Activated CD4-positive, alpha-beta memory T cell treated with anti-CD3 and anti-CD28 coated beads for 36 hours (primary cell): ENCODE data around the gene SGCD. TPM values are rescaled to one million over a fixed set of nuclear protein-coding genes. Genes with fewer than 3 reads are reported as not detected.

Experiments used
- CTCF ChIA-PET: fragments of 350-600 bp; sonication (Branson Sonifier 250); formaldehyde crosslinking; loops from one replicate; lab custom pipeline; 2021; ENCODE audit warnings: antibody characterized with exemption, inconsistent platforms; lab: Charles Lee
- POLR2A ChIA-PET: fragments of 350-600 bp; sonication (Branson Sonifier 250); formaldehyde crosslinking; loops from one replicate; lab custom pipeline; 2021; ENCODE audit warnings: antibody characterized with exemption; lab: Charles Lee
- DNase-seq: peaks from one replicate; pipeline ENCODE4 v3.0.0-alpha.2; 2020
- H3K27ac Mint-ChIP-seq: one replicate; pipeline ENCODE4 v1.8.0; 2021; ENCODE audit warnings: mixed read lengths
- H3K27me3 Mint-ChIP-seq: one replicate; pipeline ENCODE4 v1.8.0; 2021; ENCODE audit warnings: mixed read lengths
- H3K36me3 Mint-ChIP-seq: one replicate; pipeline ENCODE4 v1.8.0; 2021; ENCODE audit warnings: mixed read lengths
- H3K4me1 Mint-ChIP-seq: one replicate; pipeline ENCODE4 v1.8.0; 2021; ENCODE audit warnings: low read depth, mixed read lengths
- H3K4me3 Mint-ChIP-seq: one replicate; pipeline ENCODE4 v1.8.0; 2021; ENCODE audit warnings: mild to moderate bottlenecking, mixed read lengths
- H3K9me3 Mint-ChIP-seq: one replicate; pipeline ENCODE4 v1.8.0; 2021; ENCODE audit warnings: mixed read lengths
- intact Hi-C: fragments of 100-400 bp; cut with micrococcal nuclease; formaldehyde crosslinking; loops from one replicate; pipeline ENCODE4 v1.15.1; 2023
- total RNA-seq, 2 experiments: library from RNA; stranded (reverse); gene quantifications; one replicate each; pipeline ENCODE4 v1.2.3, GENCODE V29; 2021

The SGCD gene
- total RNA-seq, 2 experiments from 2014 or later = not detected

- Mint-ChIP-seq H3K4me3 (no peak overlapping the region), H3K27ac (no peak overlapping the region), H3K36me3 (no peaks in the 10 kb centered on the region), H3K27me3 (peaks cover 2% of the 10 kb centered on the region), H3K4me1 (no peaks in the 10 kb centered on the region), H3K9me3 (no peaks in the 10 kb centered on the region)
- intact Hi-C loops = no loop called here
- CTCF ChIA-PET = no interaction called here
- DNase-seq = no peak
- POLR2A ChIA-PET = interaction anchor here (1.1 kb wide), 1 partner anchor 34 kb away, joined by 3 read pairs; no protein-coding TSS in a partner anchor
Measured at GRCh38 chr5:156367597-156367996, 40.6 kb downstream of the SGCD start.

- H3K4me1 Mint-ChIP-seq = no peaks in the 10 kb centered on the region
Measured at GRCh38 chr5:156375895-156376495, 49.0 kb downstream of the SGCD start.

GRCh38 chr5:156376751-156377150, 49.8 kb downstream of the SGCD start:
- CTCF ChIA-PET = no interaction called here
- intact Hi-C loops = no loop called here
- H3K4me1 Mint-ChIP-seq = no peaks in the 10 kb centered on the region
- no peak overlapping the region for H3K27ac Mint-ChIP-seq
- POLR2A ChIA-PET = no interaction called here
- H3K27me3 Mint-ChIP-seq = peaks cover 4% of the 10 kb centered on the region
- H3K36me3 Mint-ChIP-seq = no peaks in the 10 kb centered on the region
- no peak overlapping the region for H3K4me3 Mint-ChIP-seq
- no peaks in the 10 kb centered on the region for H3K9me3 Mint-ChIP-seq
- no peak for DNase-seq

More at GRCh38 chr5:156375895-156376495, 49.0 kb downstream of the SGCD start:
- DNase-seq = no peak
- no peak overlapping the region for H3K4me3 Mint-ChIP-seq
- H3K36me3 Mint-ChIP-seq = no peaks in the 10 kb centered on the region
- no peaks in the 10 kb centered on the region for H3K9me3 Mint-ChIP-seq
- intact Hi-C loops = no loop called here
- POLR2A ChIA-PET = no interaction called here
- H3K27ac Mint-ChIP-seq = no peak overlapping the region
- CTCF ChIA-PET = no interaction called here
- peaks cover 3% of the 10 kb centered on the region for H3K27me3 Mint-ChIP-seq

GRCh38 chr5:156378159-156378558, 51.2 kb downstream of the SGCD start:
- Mint-ChIP-seq H3K4me1 (no peaks in the 10 kb centered on the region), H3K27me3 (peaks cover 4% of the 10 kb centered on the region), H3K27ac (no peak overlapping the region), H3K9me3 (no peaks in the 10 kb centered on the region), H3K36me3 (no peaks in the 10 kb centered on the region), H3K4me3 (no peak overlapping the region)
- no peak for DNase-seq
- POLR2A ChIA-PET = no interaction called here
- intact Hi-C loops = no loop called here
- CTCF ChIA-PET = no interaction called here

DNA sequence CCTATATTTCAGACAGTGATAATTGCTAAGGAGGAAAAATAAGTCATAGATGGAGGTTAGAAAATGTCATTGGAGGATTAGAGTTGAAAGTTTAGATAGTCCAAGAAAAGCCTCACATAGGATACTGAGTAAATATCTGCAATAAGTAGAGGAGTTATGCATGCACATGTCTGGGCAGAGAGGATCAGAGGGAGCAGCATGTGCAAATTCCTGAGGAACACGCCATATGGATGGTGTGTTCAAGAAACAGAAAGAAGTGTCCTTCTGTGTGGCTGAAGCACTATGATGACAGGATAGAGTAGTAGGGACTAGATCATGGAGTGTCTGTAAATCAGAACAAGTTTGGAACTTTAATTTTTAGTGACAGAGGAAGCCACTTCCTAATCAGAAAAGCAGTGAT, 52.2 kb downstream of the SGCD start:
- H3K27ac Mint-ChIP-seq = no peak overlapping the region
- no peaks in the 10 kb centered on the region for H3K4me1 Mint-ChIP-seq
- ChIA-PET POLR2A (no interaction called here), CTCF (no interaction called here)
- DNase-seq = no peak
- no peaks in the 10 kb centered on the region for H3K36me3 Mint-ChIP-seq
- intact Hi-C loops = no loop called here
- H3K27me3 Mint-ChIP-seq = peaks cover 4% of the 10 kb centered on the region
- H3K9me3 Mint-ChIP-seq = no peaks in the 10 kb centered on the region
- no peak overlapping the region for H3K4me3 Mint-ChIP-seq

- intact Hi-C loops = no loop called here
- CTCF ChIA-PET = no interaction called here
- H3K4me1 Mint-ChIP-seq = no peaks in the 10 kb centered on the region
- H3K4me3 Mint-ChIP-seq = no peak overlapping the region
- POLR2A ChIA-PET = no interaction called here
- no peaks in the 10 kb centered on the region for H3K36me3 Mint-ChIP-seq
- H3K27me3 Mint-ChIP-seq = peaks cover 4% of the 10 kb centered on the region
- H3K9me3 Mint-ChIP-seq = no peaks in the 10 kb centered on the region
- no peak for DNase-seq
- no peak overlapping the region for H3K27ac Mint-ChIP-seq
Measured at GRCh38 chr5:156380848-156381247, 53.9 kb downstream of the SGCD start.

DNA sequence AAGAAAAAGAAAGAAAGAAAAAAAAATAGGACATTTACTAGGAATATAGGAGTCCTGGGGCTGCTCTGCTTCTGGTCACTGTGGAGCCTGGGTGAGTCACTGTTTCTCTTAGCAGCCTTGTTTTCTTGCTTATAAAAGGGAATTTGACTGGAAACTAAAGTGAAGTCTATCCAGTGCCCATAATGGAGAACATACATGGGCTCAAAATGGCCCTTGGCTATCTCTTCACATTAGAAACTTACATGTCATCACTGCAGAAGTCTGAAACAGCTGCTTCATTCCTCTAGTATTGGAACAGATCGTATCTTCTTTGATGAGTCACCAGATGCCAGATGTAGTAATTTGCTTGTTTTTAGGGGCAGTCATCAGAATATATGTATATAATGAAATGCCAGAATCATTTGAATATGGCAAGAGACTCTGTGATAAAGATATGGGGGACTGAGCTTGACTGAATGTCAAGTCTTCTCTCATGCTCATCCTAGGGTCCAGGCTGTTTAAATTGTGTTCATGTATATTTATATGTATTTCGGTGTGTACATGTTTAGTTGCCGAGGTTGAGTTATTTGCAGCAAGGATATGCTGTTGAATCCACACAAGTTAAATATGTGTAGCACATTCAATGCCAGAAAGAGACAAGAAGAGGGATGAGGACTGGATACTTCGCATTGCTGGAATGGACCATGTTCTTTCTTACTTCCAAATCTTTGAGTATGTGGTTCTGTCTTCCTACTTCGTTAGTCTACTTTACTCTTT, 56.7 kb downstream of the SGCD start:
- Mint-ChIP-seq H3K4me1 (no peaks in the 10 kb centered on the region), H3K36me3 (no peaks in the 10 kb centered on the region), H3K27ac (no peak overlapping the region), H3K27me3 (peaks cover 3% of the 10 kb centered on the region), H3K4me3 (no peak overlapping the region), H3K9me3 (no peaks in the 10 kb centered on the region)
- intact Hi-C loops = no loop called here
- POLR2A ChIA-PET = no interaction called here
- CTCF ChIA-PET = no interaction called here
- DNase-seq = no peak

- Mint-ChIP-seq H3K27me3 (peaks cover 6% of the 10 kb centered on the region), H3K4me1 (no peaks in the 10 kb centered on the region), H3K9me3 (no peaks in the 10 kb centered on the region), H3K27ac (no peak overlapping the region), H3K4me3 (no peak overlapping the region), H3K36me3 (no peaks in the 10 kb centered on the region)
- DNase-seq = no peak
- ChIA-PET CTCF (no interaction called here), POLR2A (no interaction called here)
- intact Hi-C loops = no loop called here
Measured at GRCh38 chr5:156385416-156385815, 58.5 kb downstream of the SGCD start.

- Mint-ChIP-seq H3K27me3 (peaks cover 4% of the 10 kb centered on the region), H3K4me1 (no peaks in the 10 kb centered on the region), H3K27ac (no peak overlapping the region), H3K4me3 (no peak overlapping the region), H3K36me3 (no peaks in the 10 kb centered on the region), H3K9me3 (no peaks in the 10 kb centered on the region)
- DNase-seq = no peak
- POLR2A ChIA-PET = no interaction called here
- CTCF ChIA-PET = no interaction called here
- intact Hi-C loops = no loop called here
Measured at GRCh38 chr5:156386976-156387375, 60.0 kb downstream of the SGCD start.

GRCh38 chr5:156387391-156387790, 60.4 kb downstream of the SGCD start:
- no peak overlapping the region for H3K27ac Mint-ChIP-seq
- no peak for DNase-seq
- ChIA-PET POLR2A (no interaction called here), CTCF (no interaction called here)
- no peaks in the 10 kb centered on the region for H3K9me3 Mint-ChIP-seq
- no peaks in the 10 kb centered on the region for H3K4me1 Mint-ChIP-seq
- intact Hi-C loops = no loop called here
- no peaks in the 10 kb centered on the region for H3K36me3 Mint-ChIP-seq
- no peak overlapping the region for H3K4me3 Mint-ChIP-seq
- H3K27me3 Mint-ChIP-seq = peaks cover 4% of the 10 kb centered on the region

GRCh38 chr5:156388233-156388632, 61.3 kb downstream of the SGCD start:
- ChIA-PET CTCF (no interaction called here), POLR2A (no interaction called here)
- Mint-ChIP-seq H3K4me1 (no peaks in the 10 kb centered on the region), H3K27ac (no peak overlapping the region), H3K9me3 (no peaks in the 10 kb centered on the region), H3K27me3 (peaks cover 4% of the 10 kb centered on the region), H3K4me3 (no peak overlapping the region), H3K36me3 (no peaks in the 10 kb centered on the region)
- intact Hi-C loops = no loop called here
- no peak for DNase-seq

GRCh38 chr5:156391139-156391538, 64.2 kb downstream of the SGCD start:
- Mint-ChIP-seq H3K9me3 (no peaks in the 10 kb centered on the region), H3K27ac (no peak overlapping the region), H3K4me1 (no peaks in the 10 kb centered on the region), H3K4me3 (no peak overlapping the region), H3K27me3 (peaks cover 8% of the 10 kb centered on the region), H3K36me3 (no peaks in the 10 kb centered on the region)
- intact Hi-C loops = no loop called here
- ChIA-PET CTCF (no interaction called here), POLR2A (no interaction called here)
- DNase-seq = no peak

GRCh38 chr5:156393980-156394379, 67.0 kb downstream of the SGCD start:
- no peak for DNase-seq
- Mint-ChIP-seq H3K9me3 (no peaks in the 10 kb centered on the region), H3K36me3 (no peaks in the 10 kb centered on the region), H3K4me1 (no peaks in the 10 kb centered on the region), H3K4me3 (no peak overlapping the region), H3K27ac (no peak overlapping the region), H3K27me3 (peaks cover 8% of the 10 kb centered on the region)
- POLR2A ChIA-PET = no interaction called here
- CTCF ChIA-PET = no interaction called here
- intact Hi-C loops = no loop called here
